ENCODE results near the gene SLC26A11. TPM values are rescaled to one million over a fixed set of nuclear protein-coding genes. Genes with fewer than 3 reads are reported as not detected.

Gene SLC26A11
- total RNA-seq, 1 experiment from 2014 or later: 26.5 TPM

DNA sequence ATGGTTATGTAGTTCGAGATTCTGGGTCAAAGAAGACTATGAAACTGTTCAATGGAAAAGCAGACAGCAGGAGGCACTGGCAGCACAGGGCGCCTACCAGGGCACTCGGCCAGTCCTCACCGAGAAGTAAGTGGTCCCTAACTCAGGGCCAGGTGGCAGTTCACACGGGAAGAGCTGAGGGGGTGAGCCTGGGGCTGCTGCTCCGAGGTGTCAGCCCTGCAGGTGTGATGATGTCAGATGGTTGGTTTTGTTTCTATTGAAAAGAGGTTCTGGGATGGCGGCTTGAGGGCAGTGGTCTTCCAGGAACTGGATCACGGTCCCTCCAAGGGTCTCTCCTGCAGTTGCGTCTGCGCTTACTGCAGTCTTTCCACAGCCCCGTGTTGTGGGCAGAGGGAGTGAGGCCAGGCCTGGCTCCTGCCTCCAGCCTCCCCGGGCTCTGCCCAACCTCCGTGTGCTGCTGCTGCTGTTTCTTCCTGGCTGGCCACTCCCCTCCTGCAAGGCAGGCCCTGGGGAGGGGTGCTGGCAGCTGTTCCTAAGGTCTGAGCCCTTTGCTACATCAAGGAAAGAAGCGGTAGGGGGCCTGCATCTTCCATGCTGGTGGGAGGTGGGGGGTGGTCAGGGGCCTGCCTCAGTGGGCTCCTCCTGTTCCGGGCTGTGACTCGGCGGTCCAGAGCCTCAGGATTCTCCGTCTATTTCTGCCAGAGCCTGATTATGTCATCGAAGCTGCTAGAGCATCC, 63.1 kb downstream of the SLC26A11 start:
- no peak overlapping the region for H4K91ac ChIP-seq (ENCODE audit: insufficient read length, low read depth, low read length)
- H3K4me1 ChIP-seq (ENCODE audit: insufficient read depth, low read length): no peaks in the 10 kb centered on the region
- no peaks in the 10 kb centered on the region for H3K27me3 Mint-ChIP-seq (ENCODE audit: low read depth)
- no peak overlapping the region for H3K14ac ChIP-seq (ENCODE audit: insufficient read depth, low read length)
- H2BK15ac ChIP-seq (ENCODE audit: low read depth, low read length): no peak overlapping the region
- no peak for DNase-seq
- H2AFZ ChIP-seq (ENCODE audit: low read length): no peak overlapping the region
- no peaks in the 10 kb centered on the region for H3K23me2 ChIP-seq (ENCODE audit: insufficient read length, low read depth, low read length, poor library complexity, severe bottlenecking)
- H3K4me2 ChIP-seq (ENCODE audit: insufficient read depth, insufficient read length, low read length): no peak overlapping the region
- H3K9me3 ChIP-seq (ENCODE audit: control insufficient read depth, low read depth, low read length): no peaks in the 10 kb centered on the region
- H2BK20ac ChIP-seq (ENCODE audit: low read depth, low read length, poor library complexity, severe bottlenecking): no peak overlapping the region
- no peak overlapping the region for H2BK120ac ChIP-seq (ENCODE audit: low read depth, low read length, poor library complexity, severe bottlenecking)
- no peaks in the 10 kb centered on the region for H3K79me2 ChIP-seq (ENCODE audit: insufficient read depth, low read length)
- H3K36me3 Mint-ChIP-seq (ENCODE audit: insufficient read depth in 1 of 3, low read depth in 3 of 3): peaks cover 2 to 16% (median 6%) of the 10 kb centered on the region in 3 experiments; a peak in 5 of 7 replicates
- H3K27ac ChIP-seq (ENCODE audit: insufficient read length, low read depth, low read length): no peak overlapping the region
- WGBS (ENCODE audit: extremely low coverage, insufficient read length, low lambda C conversion rate): no CpG with 5 or more reads among the region's 19 CpGs
- H3K9me3 Mint-ChIP-seq: no peaks in the 10 kb centered on the region
- H3K18ac ChIP-seq (ENCODE audit: insufficient read length, low read depth, low read length): no peak overlapping the region
- peaks cover 3% of the 10 kb centered on the region for H4K20me1 ChIP-seq (ENCODE audit: control insufficient read depth, insufficient read depth, insufficient read length)
- H2AK5ac ChIP-seq (ENCODE audit: insufficient read length, low read length): no peak overlapping the region
- peak overlapping the region; percentile 63 to 92 (median 79); a peak in 4 of 7 replicates for H3K27ac Mint-ChIP-seq
- H3K27me3 ChIP-seq (ENCODE audit: insufficient read depth, low read length): no peaks in the 10 kb centered on the region
- no peak overlapping the region for H2BK5ac ChIP-seq (ENCODE audit: insufficient read length, low read length)
- H3T11ph ChIP-seq (ENCODE audit: low read length): no peak overlapping the region
- no peak overlapping the region for H3K4me3 Mint-ChIP-seq
- TF ChIP-seq, protein P1, sequence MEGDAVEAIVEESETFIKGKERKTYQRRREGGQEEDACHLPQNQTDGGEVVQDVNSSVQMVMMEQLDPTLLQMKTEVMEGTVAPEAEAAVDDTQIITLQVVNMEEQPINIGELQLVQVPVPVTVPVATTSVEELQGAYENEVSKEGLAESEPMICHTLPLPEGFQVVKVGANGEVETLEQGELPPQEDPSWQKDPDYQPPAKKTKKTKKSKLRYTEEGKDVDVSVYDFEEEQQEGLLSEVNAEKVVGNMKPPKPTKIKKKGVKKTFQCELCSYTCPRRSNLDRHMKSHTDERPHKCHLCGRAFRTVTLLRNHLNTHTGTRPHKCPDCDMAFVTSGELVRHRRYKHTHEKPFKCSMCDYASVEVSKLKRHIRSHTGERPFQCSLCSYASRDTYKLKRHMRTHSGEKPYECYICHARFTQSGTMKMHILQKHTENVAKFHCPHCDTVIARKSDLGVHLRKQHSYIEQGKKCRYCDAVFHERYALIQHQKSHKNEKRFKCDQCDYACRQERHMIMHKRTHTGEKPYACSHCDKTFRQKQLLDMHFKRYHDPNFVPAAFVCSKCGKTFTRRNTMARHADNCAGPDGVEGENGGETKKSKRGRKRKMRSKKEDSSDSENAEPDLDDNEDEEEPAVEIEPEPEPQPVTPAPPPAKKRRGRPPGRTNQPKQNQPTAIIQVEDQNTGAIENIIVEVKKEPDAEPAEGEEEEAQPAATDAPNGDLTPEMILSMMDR (conservative IDR thresholded peaks at IDR 0.05): no peak
- no peak overlapping the region for H3K9ac ChIP-seq (ENCODE audit: extremely low read depth, insufficient read length, low read length)
- no peak overlapping the region for H3K56ac ChIP-seq (ENCODE audit: insufficient read length, low read depth, low read length)
- no peak overlapping the region for H3K23ac ChIP-seq (ENCODE audit: insufficient read length, low read depth, low read length)
- no peak overlapping the region for H4K8ac ChIP-seq (replicated peaks; ENCODE audit: insufficient read length, low read depth, low read length)
- no peaks in the 10 kb centered on the region for H3K79me1 ChIP-seq (ENCODE audit: insufficient read depth, low read depth, low read length, poor library complexity, severe bottlenecking)
- no peak overlapping the region for H4K5ac ChIP-seq (ENCODE audit: insufficient read length, low read depth, low read length)
- no peak overlapping the region for H3K4ac ChIP-seq (ENCODE audit: low read depth, low read length)
- peaks cover 7 to 16% of the 10 kb centered on the region in 2 experiments for H3K4me1 Mint-ChIP-seq
- H2BK12ac ChIP-seq (ENCODE audit: insufficient read length, low read depth, low read length): no peak overlapping the region
